ENCODE data around the gene LPP.

LPP gene

GRCh38 chr3:188223936-188224335, 70.0 kb downstream of the LPP start:
- ChIA-PET POLR2A (no interaction called here), CTCF (no interaction called here)
- DNase-seq (ENCODE audit: extremely low spot score) = no peak
- no peak for TF ChIP-seq CTCF (IDR thresholded peaks at IDR 0.05; ENCODE audit: control extremely low read depth, extremely low read depth, low read depth, missing control alignments)

- POLR2A ChIA-PET = no interaction called here
- no peak for TF ChIP-seq CTCF (IDR thresholded peaks at IDR 0.05; ENCODE audit: control extremely low read depth, extremely low read depth, low read depth, missing control alignments)
- no peak for DNase-seq (ENCODE audit: extremely low spot score)
- CTCF ChIA-PET = no interaction called here
Observed at GRCh38 chr3:188227442-188227841, 73.5 kb downstream of the LPP start.

DNA sequence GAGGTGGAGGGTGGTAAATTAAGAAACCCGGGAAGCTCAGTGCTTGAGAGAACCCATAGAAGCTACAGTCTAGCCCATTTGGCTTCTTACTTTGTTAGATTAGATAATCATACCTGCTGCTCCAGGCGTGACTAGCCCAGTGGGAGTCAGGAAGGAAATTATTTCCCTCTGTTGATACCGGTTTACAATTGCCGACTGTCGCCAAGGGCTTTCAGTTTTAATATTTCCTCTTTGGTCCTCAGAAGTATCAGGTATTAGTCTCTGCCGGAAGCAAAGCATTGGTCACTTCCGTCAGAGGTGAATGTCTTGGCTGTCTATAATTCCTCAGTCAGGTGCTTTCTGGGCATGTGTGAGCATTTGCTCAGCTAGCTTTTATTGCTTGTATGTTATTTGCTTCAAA, 75.2 kb downstream of the LPP start:
- ChIA-PET CTCF (no interaction called here), POLR2A (no interaction called here)
- DNase-seq (ENCODE audit: extremely low spot score) = no peak
- TF ChIP-seq CTCF (IDR thresholded peaks at IDR 0.05; ENCODE audit: control extremely low read depth, extremely low read depth, low read depth, missing control alignments) = no peak

DNA sequence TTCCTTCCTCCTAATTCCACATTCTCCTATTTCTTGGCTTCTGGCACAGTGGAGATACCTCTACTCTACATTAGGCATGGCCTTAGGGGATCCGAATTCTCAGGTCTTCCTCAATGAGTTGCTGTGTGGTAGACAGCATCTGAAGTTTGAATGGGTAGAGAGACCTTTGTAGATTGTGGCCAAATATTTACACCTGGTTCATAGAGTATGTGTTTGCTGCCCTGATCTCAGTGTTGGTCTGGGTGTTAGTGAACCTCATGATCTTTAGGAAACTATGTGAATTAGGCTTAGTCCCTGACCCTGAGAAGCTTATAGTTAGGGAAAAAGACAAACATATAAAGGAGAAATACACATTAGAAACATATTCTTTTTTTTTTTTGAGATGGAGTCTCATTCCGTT, 75.8 kb downstream of the LPP start:
- DNase-seq (ENCODE audit: extremely low spot score) = no peak
- TF ChIP-seq CTCF (IDR thresholded peaks at IDR 0.05; ENCODE audit: control extremely low read depth, extremely low read depth, low read depth, missing control alignments) = no peak
- ChIA-PET CTCF (no interaction called here), POLR2A (no interaction called here)

DNA sequence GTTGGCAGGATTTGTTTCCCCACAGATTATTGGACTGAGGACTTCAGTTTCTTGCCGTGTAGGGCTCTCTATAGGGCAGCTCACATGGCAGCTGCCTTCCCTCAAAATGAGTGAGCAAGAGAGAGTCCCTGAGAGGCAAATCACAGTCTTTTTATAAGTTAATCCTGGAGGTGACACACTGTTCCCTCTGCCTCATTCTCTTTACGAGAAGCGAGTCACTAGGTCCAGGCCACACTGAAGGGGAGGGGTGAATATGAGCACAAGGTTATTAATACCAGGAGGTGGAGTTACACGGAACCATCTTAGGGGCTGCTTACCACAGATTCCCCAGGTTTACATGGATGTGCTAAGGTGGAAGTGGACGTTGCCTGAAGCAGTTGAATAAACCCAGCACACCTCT, 77.0 kb downstream of the LPP start:
- TF ChIP-seq CTCF (IDR thresholded peaks at IDR 0.05; ENCODE audit: control extremely low read depth, extremely low read depth, low read depth, missing control alignments) = no peak
- DNase-seq (ENCODE audit: extremely low spot score) = no peak
- CTCF ChIA-PET = no interaction called here
- POLR2A ChIA-PET = no interaction called here

- no peak for TF ChIP-seq CTCF (IDR thresholded peaks at IDR 0.05; ENCODE audit: control extremely low read depth, extremely low read depth, low read depth, missing control alignments)
- ChIA-PET CTCF (no interaction called here), POLR2A (no interaction called here)
Observed at GRCh38 chr3:188231456-188231855, 77.5 kb downstream of the LPP start.

DNA sequence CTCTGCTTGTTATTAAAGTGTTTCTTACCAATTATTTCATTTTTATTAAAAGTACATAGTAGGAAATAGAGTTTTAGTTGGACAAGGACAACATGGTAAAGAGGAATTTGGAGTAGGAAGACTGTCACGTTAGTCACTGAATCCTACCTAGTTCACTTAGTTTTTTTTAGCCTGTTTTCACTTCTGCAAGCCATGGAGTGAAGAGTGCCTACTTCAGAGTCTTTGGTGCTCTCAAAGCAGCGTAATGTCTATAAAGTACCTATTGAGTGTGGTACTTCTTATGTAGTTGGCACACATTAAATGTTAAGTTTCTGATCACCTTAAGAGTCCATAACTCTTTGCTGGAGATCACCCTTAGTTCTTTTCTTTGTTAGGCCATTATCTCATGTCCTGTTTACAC, 78.7 kb downstream of the LPP start:
- ChIA-PET POLR2A (no interaction called here), CTCF (no interaction called here)
- TF ChIP-seq CTCF (IDR thresholded peaks at IDR 0.05; ENCODE audit: control extremely low read depth, extremely low read depth, low read depth, missing control alignments) = no peak
- DNase-seq (ENCODE audit: extremely low spot score) = no peak

More at GRCh38 chr3:188231456-188231855, 77.5 kb downstream of the LPP start:
- no peak for DNase-seq (ENCODE audit: extremely low spot score)
